GM12878 (cell line): Measurements from ENCODE around the gene ADAMTS5. TPM values are rescaled to one million over a fixed set of nuclear protein-coding genes. Genes with fewer than 3 reads are reported as not detected.

Experiments
- ATAC-seq: fragments of 200-7000 bp; cut with Tn5 transposase; 3 replicates; pipeline ENCODE4 v1.9.1; 2020; ENCODE audit warnings: mild to moderate bottlenecking, moderate library complexity
- BruUV-seq: library from RNA; stranded (reverse); fragments of 400-500 nt; replicated peaks from 2 replicates; lab custom pipeline; 2021; lab: Mats Ljungman, UMichigan
- CTCF ChIA-PET: fragments of 300-600 bp; sonication (Branson Sonifier 250); formaldehyde crosslinking; extraction: SDS; loops from one replicate; lab custom pipeline; 2021; ENCODE audit warnings: inconsistent platforms; lab: Yijun Ruan, JAX
- POLR2A ChIA-PET: fragments of 350-600 bp; formaldehyde crosslinking; extraction: SDS; loops from one replicate; lab custom pipeline; 2021; ENCODE audit warnings: inconsistent platforms; lab: Charles Lee
- RAD21 ChIA-PET: fragments of 300-600 bp; sonication (Branson Sonifier 250); formaldehyde crosslinking; loops from one replicate; lab custom pipeline; 2023; ENCODE audit warnings: antibody characterized with exemption; ENCODE audit not compliant: unreplicated experiment; lab: Charles Lee
- SMC1A ChIA-PET: fragments of 300-600 bp; sonication (Branson Sonifier 250); formaldehyde crosslinking; loops from one replicate; lab custom pipeline; 2023; ENCODE audit not compliant: unreplicated experiment, uncharacterized antibody; lab: Charles Lee
- DNase-seq: peaks from one replicate; pipeline ENCODE4 v3.0.0-alpha.2; 2011; ENCODE audit warnings: low read depth, low spot score
- FAIRE-seq: peaks from 3 replicates; lab custom pipeline; 2011; peaks lifted over from hg19 to GRCh38; lab: Jason Lieb, UNC
- H2AFZ ChIP-seq: 2 replicates; pipeline ENCODE4 v1.6.0; 2011; ENCODE audit warnings: low read depth, low read length, control low read depth; ENCODE audit not compliant: control insufficient read depth
- H3K27ac ChIP-seq: 2 replicates; pipeline ENCODE4 v1.5.1; 2011; ENCODE audit warnings: control low read depth; ENCODE audit not compliant: control insufficient read depth, insufficient read depth
- H3K27me3 ChIP-seq, 2 experiments: replicated peaks in 1 of 2; 2 replicates each; pipeline versions ENCODE4 v1.6.0 to v1.6.1; 2011; ENCODE audit warnings: low read length in 1 of 2; ENCODE audit not compliant: control insufficient read depth in 2 of 2, insufficient read depth in 2 of 2
- H3K36me3 ChIP-seq, 2 experiments: 2 replicates each; pipeline ENCODE4 v1.5.1; 2011; ENCODE audit warnings: low read length in 1 of 2; ENCODE audit not compliant: control insufficient read depth in 2 of 2, insufficient read depth in 2 of 2
- H3K4me1 ChIP-seq: 2 replicates; pipeline ENCODE4 v1.6.1; 2011; ENCODE audit warnings: mild to moderate bottlenecking, low read length, moderate library complexity, mixed read lengths; ENCODE audit not compliant: control insufficient read depth, insufficient read depth
- H3K4me2 ChIP-seq: 2 replicates; pipeline ENCODE4 v1.6.0; 2011; ENCODE audit warnings: control low read depth; ENCODE audit not compliant: control insufficient read depth, insufficient read depth
- H3K4me3 ChIP-seq: fragments of 200-600 bp; sonication (generic); 2 replicates; pipeline ENCODE4 v1.5.1; 2016
- H3K79me2 ChIP-seq: 2 replicates; pipeline ENCODE4 v1.6.0; 2011; ENCODE audit warnings: low read length; ENCODE audit not compliant: control insufficient read depth, insufficient read depth
- H3K9ac ChIP-seq: 2 replicates; pipeline ENCODE4 v1.8.0; 2011; ENCODE audit warnings: low read length, control low read depth, mixed read lengths; ENCODE audit not compliant: control insufficient read depth, insufficient read depth
- H3K9me3 ChIP-seq: replicated peaks from 3 replicates; pipeline ENCODE4 v1.5.1; 2011; ENCODE audit warnings: mild to moderate bottlenecking, low read length; ENCODE audit not compliant: control insufficient read depth, insufficient read depth
- H4K20me1 ChIP-seq: 2 replicates; pipeline ENCODE4 v1.6.0; 2011; ENCODE audit not compliant: control insufficient read depth, insufficient read depth
- ASH2L ChIP-seq: fragments of 300-600, 200-600 bp; sonication (generic); IDR thresholded peaks from 2 replicates; pipeline ENCODE4 v1.6.1; 2017; ENCODE audit warnings: low read depth, mild to moderate bottlenecking, borderline replicate concordance
- E2F4 ChIP-seq: IDR thresholded peaks from 2 replicates; pipeline ENCODE4 v1.6.1; 2012; ENCODE audit warnings: low read depth, low read length, improper control_type of control experiment
- EP300 ChIP-seq, 2 experiments: fragments of 150-350 bp in 1 of 2; IDR thresholded peaks; 2 replicates each; pipeline ENCODE4 v1.6.1; 2011 to 2012; ENCODE audit warnings: low read depth in 2 of 2, low read length in 2 of 2, borderline replicate concordance in 1 of 2, improper control_type of control experiment in 1 of 2, inconsistent platforms in 1 of 2; ENCODE audit not compliant: control insufficient read depth in 1 of 2
- GATAD2B ChIP-seq: fragments of 450-650 bp; conservative IDR thresholded peaks from 2 replicates; pipeline ENCODE4 v1.6.1; 2017; ENCODE audit warnings: low read depth, mild to moderate bottlenecking, moderate library complexity
- HDAC6 ChIP-seq: fragments of 200-600 bp; sonication (generic); IDR thresholded peaks from one replicate; pipeline ENCODE4 v1.8.0; 2017; ENCODE audit warnings: antibody characterized with exemption; ENCODE audit not compliant: unreplicated experiment
- IKZF1 ChIP-seq: fragments of 450-650 bp; conservative IDR thresholded peaks from 2 replicates; pipeline ENCODE4 v1.6.1; 2017; ENCODE audit warnings: antibody characterized with exemption, mild to moderate bottlenecking
- JUNB ChIP-seq: IDR thresholded peaks from 2 replicates; pipeline ENCODE4 v1.6.1; 2016; ENCODE audit warnings: antibody characterized with exemption, mild to moderate bottlenecking
- JUND ChIP-seq: IDR thresholded peaks from 2 replicates; pipeline ENCODE4 v1.6.1; 2012; ENCODE audit warnings: low read depth, mild to moderate bottlenecking, low read length, improper control_type of control experiment, moderate library complexity
- MTA2 ChIP-seq: fragments of 450-650 bp; IDR thresholded peaks from 2 replicates; pipeline ENCODE4 v1.6.1; 2016; ENCODE audit warnings: low read depth, mild to moderate bottlenecking, moderate library complexity
- POLR2AphosphoS2 ChIP-seq: IDR thresholded peaks from 2 replicates; pipeline ENCODE4 v1.6.1; 2011; ENCODE audit warnings: low read depth, mild to moderate bottlenecking, low read length, improper control_type of control experiment, moderate library complexity
- RAD21 ChIP-seq: IDR thresholded peaks from 2 replicates; pipeline ENCODE4 v1.6.1; 2011; ENCODE audit warnings: mild to moderate bottlenecking, low read depth, low read length, moderate library complexity; ENCODE audit not compliant: insufficient read depth
- RUNX3 ChIP-seq: IDR thresholded peaks from 2 replicates; pipeline ENCODE4 v1.6.1; 2012; ENCODE audit warnings: low read length, inconsistent platforms
- SIX5 ChIP-seq: IDR thresholded peaks from 2 replicates; pipeline ENCODE4 v1.6.1; 2011; ENCODE audit warnings: mild to moderate bottlenecking, low read depth, low read length, moderate library complexity; ENCODE audit not compliant: severe bottlenecking
- SMARCA5 ChIP-seq: fragments of 450-650 bp; IDR thresholded peaks from 2 replicates; pipeline ENCODE4 v1.6.1; 2017; ENCODE audit warnings: mild to moderate bottlenecking
- TARDBP ChIP-seq: IDR thresholded peaks from 2 replicates; pipeline ENCODE4 v1.6.1; 2016; ENCODE audit warnings: borderline replicate concordance
- WRNIP1 ChIP-seq: IDR thresholded peaks from 2 replicates; pipeline ENCODE4 v1.6.1; 2011; ENCODE audit warnings: low read depth, low read length, improper control_type of control experiment, borderline replicate concordance
- ZNF207 ChIP-seq: fragments of 450-650 bp; IDR thresholded peaks from 2 replicates; pipeline ENCODE4 v1.6.1; 2014; ENCODE audit warnings: antibody characterized with exemption, mild to moderate bottlenecking, borderline replicate concordance
- WGBS: methylation state at CpG from one replicate; pipeline ENCODE4 v1.1.6; 2016; ENCODE audit warnings: low lambda C conversion rate; ENCODE audit not compliant: insufficient replicate concordance, insufficient coverage; ENCODE audit errors: missing lambda C conversion rate; 5-methylcytosine and 5-hydroxymethylcytosine counted together
- in situ Hi-C: fragments of 300-500 bp; cut with MboI; formaldehyde crosslinking; loops from 9 replicates; pipeline ENCODE4 v1.14.3; 2018; ENCODE audit warnings: mixed read lengths
- intact Hi-C: fragments of 100-400 bp; cut with micrococcal nuclease; formaldehyde crosslinking; loops from one replicate; pipeline ENCODE4 v1.14.2; 2022; ENCODE audit not compliant: unreplicated experiment
- polyA plus RNA-seq, 11 experiments: library from polyadenylated mRNA; depleted of rRNA in 4 of 11; unstranded in 6 of 11; stranded (reverse) in 5 of 11; fragments of >200 nt; fragmentation: Nextera tagmentation in 4 of 11; fragmentation: Illumina TruSeq in 1 of 11; extraction: Ambion mirVana in 4 of 11; extraction: Trizol in 1 of 11; gene quantifications; 1 replicate in 1 of 11; 2 replicates in 10 of 11; pipeline versions ENCODE4 v1.2.1 to v1.2.3, GENCODE V29; 2011 to 2016; ENCODE audit warnings: inconsistent platforms in 2 of 11, missing spikeins in 2 of 11, low read depth in 1 of 11
- total RNA-seq, 4 experiments: library from RNA; depleted of rRNA in 3 of 4; stranded (reverse); fragments of >200 nt in 3 of 4; fragmentation: Illumina TruSeq in 1 of 4; extraction: Trizol in 1 of 4; gene quantifications; 2 replicates each; pipeline versions ENCODE4 v1.2.1 to v1.2.3, GENCODE V29; 2013 to 2021
- TF ChIP-seq, protein P1 (sequence below): IDR thresholded peaks from 2 replicates; pipeline ENCODE4 v1.6.1; 2012; ENCODE audit warnings: improper control_type of control experiment, low read depth, low read length; ENCODE audit not compliant: insufficient replicate concordance
- TF ChIP-seq, protein P2 (sequence below): fragments of 450-650 bp; IDR thresholded peaks from 2 replicates; pipeline ENCODE4 v1.6.1; 2016; ENCODE audit warnings: mild to moderate bottlenecking

Gene ADAMTS5
- total and polyA plus RNA-seq, 10 of the 15 experiments (the other 5 are each of a cell fraction or from before 2014, with no cell fraction given), result not detected

DNA sequence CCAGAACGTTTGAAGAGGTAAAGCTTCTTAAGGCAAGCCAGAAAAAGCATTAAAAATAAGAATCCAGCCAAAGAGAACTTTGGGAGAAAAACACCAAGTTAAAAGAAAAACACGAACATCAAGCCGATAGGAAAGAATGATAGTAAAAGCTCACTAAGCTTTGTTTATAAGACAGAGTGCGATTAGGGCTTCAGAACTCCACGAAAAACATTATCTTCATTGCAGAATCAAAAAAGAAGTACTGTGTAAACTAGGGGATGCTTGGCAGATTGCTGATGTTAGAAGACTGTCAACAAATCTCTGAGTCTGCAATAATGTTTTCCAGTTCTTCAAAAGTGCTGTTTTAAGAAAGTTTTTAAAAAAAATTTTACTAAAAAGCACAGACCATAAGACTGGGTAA, 30.2 kb downstream of the ADAMTS5 start:
- FAIRE-seq (no peak), DNase-seq (no peak)
- no TSS peak for BruUV-seq
- no peak for TF ChIP-seq TARDBP
- TF ChIP-seq E2F4, result no peak
- TF ChIP-seq, protein P1, sequence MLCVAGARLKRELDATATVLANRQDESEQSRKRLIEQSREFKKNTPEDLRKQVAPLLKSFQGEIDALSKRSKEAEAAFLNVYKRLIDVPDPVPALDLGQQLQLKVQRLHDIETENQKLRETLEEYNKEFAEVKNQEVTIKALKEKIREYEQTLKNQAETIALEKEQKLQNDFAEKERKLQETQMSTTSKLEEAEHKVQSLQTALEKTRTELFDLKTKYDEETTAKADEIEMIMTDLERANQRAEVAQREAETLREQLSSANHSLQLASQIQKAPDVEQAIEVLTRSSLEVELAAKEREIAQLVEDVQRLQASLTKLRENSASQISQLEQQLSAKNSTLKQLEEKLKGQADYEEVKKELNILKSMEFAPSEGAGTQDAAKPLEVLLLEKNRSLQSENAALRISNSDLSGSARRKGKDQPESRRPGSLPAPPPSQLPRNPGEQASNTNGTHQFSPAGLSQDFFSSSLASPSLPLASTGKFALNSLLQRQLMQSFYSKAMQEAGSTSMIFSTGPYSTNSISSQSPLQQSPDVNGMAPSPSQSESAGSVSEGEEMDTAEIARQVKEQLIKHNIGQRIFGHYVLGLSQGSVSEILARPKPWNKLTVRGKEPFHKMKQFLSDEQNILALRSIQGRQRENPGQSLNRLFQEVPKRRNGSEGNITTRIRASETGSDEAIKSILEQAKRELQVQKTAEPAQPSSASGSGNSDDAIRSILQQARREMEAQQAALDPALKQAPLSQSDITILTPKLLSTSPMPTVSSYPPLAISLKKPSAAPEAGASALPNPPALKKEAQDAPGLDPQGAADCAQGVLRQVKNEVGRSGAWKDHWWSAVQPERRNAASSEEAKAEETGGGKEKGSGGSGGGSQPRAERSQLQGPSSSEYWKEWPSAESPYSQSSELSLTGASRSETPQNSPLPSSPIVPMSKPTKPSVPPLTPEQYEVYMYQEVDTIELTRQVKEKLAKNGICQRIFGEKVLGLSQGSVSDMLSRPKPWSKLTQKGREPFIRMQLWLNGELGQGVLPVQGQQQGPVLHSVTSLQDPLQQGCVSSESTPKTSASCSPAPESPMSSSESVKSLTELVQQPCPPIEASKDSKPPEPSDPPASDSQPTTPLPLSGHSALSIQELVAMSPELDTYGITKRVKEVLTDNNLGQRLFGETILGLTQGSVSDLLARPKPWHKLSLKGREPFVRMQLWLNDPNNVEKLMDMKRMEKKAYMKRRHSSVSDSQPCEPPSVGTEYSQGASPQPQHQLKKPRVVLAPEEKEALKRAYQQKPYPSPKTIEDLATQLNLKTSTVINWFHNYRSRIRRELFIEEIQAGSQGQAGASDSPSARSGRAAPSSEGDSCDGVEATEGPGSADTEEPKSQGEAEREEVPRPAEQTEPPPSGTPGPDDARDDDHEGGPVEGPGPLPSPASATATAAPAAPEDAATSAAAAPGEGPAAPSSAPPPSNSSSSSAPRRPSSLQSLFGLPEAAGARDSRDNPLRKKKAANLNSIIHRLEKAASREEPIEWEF, result no peak
- TF ChIP-seq JUNB, result no peak
- TF ChIP-seq JUND, result no peak
- no peak for TF ChIP-seq GATAD2B
- no peak for TF ChIP-seq RAD21
- no peak for TF ChIP-seq SIX5
- TF ChIP-seq SMARCA5, result no peak
- TF ChIP-seq, protein P2, sequence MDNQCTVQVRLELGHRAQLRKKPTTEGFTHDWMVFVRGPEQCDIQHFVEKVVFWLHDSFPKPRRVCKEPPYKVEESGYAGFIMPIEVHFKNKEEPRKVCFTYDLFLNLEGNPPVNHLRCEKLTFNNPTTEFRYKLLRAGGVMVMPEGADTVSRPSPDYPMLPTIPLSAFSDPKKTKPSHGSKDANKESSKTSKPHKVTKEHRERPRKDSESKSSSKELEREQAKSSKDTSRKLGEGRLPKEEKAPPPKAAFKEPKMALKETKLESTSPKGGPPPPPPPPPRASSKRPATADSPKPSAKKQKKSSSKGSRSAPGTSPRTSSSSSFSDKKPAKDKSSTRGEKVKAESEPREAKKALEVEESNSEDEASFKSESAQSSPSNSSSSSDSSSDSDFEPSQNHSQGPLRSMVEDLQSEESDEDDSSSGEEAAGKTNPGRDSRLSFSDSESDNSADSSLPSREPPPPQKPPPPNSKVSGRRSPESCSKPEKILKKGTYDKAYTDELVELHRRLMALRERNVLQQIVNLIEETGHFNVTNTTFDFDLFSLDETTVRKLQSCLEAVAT, result no peak
- TF ChIP-seq POLR2AphosphoS2, result no peak
- no peak for TF ChIP-seq HDAC6
- no peak for TF ChIP-seq EP300 (IDR thresholded peaks at IDR 0.05; ENCODE audit: borderline replicate concordance in 1 of 2, control insufficient read depth in 1 of 2, low read depth in 2 of 2, low read length in 2 of 2)
- TF ChIP-seq ZNF207, result no peak
- TF ChIP-seq ASH2L, result no peak
- no peak for TF ChIP-seq MTA2
- TF ChIP-seq IKZF1, result no peak
- TF ChIP-seq WRNIP1, result no peak
- TF ChIP-seq RUNX3, result no peak

More for the DNA sequence above, 30.2 kb downstream of the ADAMTS5 start:
- Histone ChIP-seq H3K79me2 (no peaks in the 10 kb centered on the region), H2AFZ (no peak overlapping the region), H3K4me1 (no peaks in the 10 kb centered on the region), H4K20me1 (no peaks in the 10 kb centered on the region), H3K4me2 (no peak overlapping the region), H3K4me3 (no peak overlapping the region), H3K9me3 (no peaks in the 10 kb centered on the region), H3K36me3 (no peaks in the 10 kb centered on the region), H3K9ac (no peak overlapping the region), H3K27me3 (no peaks in the 10 kb centered on the region), H3K27ac (no peak overlapping the region)
- WGBS, result 25% methylated on average over 5 of the region's 5 CpGs
- intact Hi-C loops (no loop called here), in situ Hi-C loops (no loop called here)
- ChIA-PET POLR2A (no interaction called here), RAD21 (no interaction called here), CTCF (no interaction called here), SMC1A (no interaction called here)
- no peak for ATAC-seq
